ENCODE results near the gene TFCP2.
"Not testable (repeated sequence)": the region's sequence is repeated elsewhere in the genome, so short reads cannot be mapped to it uniquely, and the experiment has no call there.

TFCP2 gene

GRCh38 chr12:51098611-51099010 lies 74.3 kb downstream of the TFCP2 start:
- no peaks in the 10 kb centered on the region for H3K27me3 Mint-ChIP-seq (ENCODE audit: low read depth)

GRCh38 chr12:51090705-51091229 lies 82.2 kb downstream of the TFCP2 start:
- H3K4me1 Mint-ChIP-seq (ENCODE audit: low read depth), result peaks cover 8% of the 10 kb centered on the region
- H3K9me3 Mint-ChIP-seq, result no peaks in the 10 kb centered on the region
- no peaks in the 10 kb centered on the region for H3K27me3 Mint-ChIP-seq (ENCODE audit: low read depth)
- no peak overlapping the region for H3K4me3 Mint-ChIP-seq
- no peak overlapping the region for H3K27ac Mint-ChIP-seq
- peaks cover 27% of the 10 kb centered on the region for H3K36me3 Mint-ChIP-seq (ENCODE audit: low read depth)

More at GRCh38 chr12:51098611-51099010, 74.3 kb downstream of the TFCP2 start:
- no peak overlapping the region for H3K27ac Mint-ChIP-seq
- H3K9me3 Mint-ChIP-seq, result no peaks in the 10 kb centered on the region
- H3K4me1 Mint-ChIP-seq (ENCODE audit: low read depth), result no peaks in the 10 kb centered on the region
- peaks cover 56% of the 10 kb centered on the region for H3K36me3 Mint-ChIP-seq (ENCODE audit: low read depth)
- no peak overlapping the region for H3K4me3 Mint-ChIP-seq

DNA sequence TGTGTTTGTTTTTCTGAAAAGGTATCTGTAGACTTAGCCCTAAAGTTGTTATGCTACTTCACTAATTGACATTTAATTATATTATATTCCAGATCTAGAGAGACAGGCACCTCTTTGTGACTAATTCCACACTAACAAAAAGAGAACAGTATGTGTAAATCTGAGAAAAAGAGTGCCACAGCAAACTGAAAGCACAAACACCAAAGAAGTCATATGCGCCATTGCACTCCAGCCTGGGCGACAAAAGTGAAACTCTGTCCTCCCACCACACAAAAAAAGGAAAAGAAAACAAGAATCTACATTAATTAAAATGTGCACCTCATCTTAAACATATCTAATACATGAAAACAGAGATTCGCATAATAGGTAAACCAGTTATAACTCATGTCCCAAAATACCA lies 85.1 kb downstream of the TFCP2 start:
- Mint-ChIP-seq H3K9me3 (no peaks in the 10 kb centered on the region), H3K4me3 (no peak overlapping the region), H3K36me3 (ENCODE audit: low read depth) (peaks cover 11% of the 10 kb centered on the region), H3K27ac (peak overlapping the region; percentile 52), H3K4me1 (ENCODE audit: low read depth) (peaks cover 11% of the 10 kb centered on the region), H3K27me3 (ENCODE audit: low read depth) (no peaks in the 10 kb centered on the region)

- no peaks in the 10 kb centered on the region for H3K27me3 Mint-ChIP-seq (ENCODE audit: low read depth)
- peaks cover 11% of the 10 kb centered on the region for H3K36me3 Mint-ChIP-seq (ENCODE audit: low read depth)
- no peaks in the 10 kb centered on the region for H3K9me3 Mint-ChIP-seq
- no peak overlapping the region for H3K4me3 Mint-ChIP-seq
- H3K27ac Mint-ChIP-seq, result no peak overlapping the region
- H3K4me1 Mint-ChIP-seq (ENCODE audit: low read depth), result peaks cover 20% of the 10 kb centered on the region
Measured at GRCh38 chr12:51086933-51087332, 86.0 kb downstream of the TFCP2 start.

- H3K9me3 Mint-ChIP-seq, result no peaks in the 10 kb centered on the region
Measured at GRCh38 chr12:51085757-51086156, 87.2 kb downstream of the TFCP2 start.

DNA sequence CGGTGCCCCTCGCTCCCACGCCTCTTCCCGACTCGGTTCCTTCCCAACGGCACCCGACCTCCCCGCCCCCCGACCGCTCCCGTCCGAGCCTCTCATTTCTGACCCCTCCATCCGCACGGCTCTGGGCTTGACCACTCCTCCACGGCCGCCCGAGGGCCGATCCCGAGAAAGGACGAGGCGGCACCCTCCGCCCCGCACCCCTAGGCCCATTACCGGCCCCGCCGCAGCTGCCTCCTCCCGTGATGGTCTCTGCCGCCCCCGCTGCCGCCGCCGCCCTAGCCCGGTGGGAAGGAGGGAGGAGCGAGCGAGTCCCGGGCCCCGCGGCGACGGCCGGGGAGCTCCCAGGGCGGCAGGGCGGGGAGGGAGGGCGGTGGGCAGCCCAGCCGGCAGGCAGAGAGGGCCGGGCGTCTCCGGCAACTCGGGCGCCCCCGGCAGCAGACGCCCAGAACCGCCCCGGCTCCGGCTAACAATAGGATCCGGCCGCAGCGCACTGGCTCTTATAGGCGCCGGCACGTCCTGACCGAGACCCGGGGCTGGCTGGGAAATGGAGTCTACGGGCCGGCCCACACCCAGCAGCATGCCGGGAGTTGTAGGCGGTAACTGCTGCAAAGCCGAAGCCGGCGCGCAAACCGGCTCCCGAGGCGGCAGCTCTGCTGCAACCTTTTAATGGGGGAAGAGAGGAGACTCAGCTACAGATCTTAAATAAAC lies 89.7 kb downstream of the TFCP2 start, which contains the start of gene CSRNP2:
Gene CSRNP2, minus strand, starts transcription at position 471 of the 708 bp plus-strand sequence. CDS start 7,035 bp downstream, outside the sequence.
- Mint-ChIP-seq H3K27ac (peak within 1 kb of the TSS; percentile 86), H3K9me3 (no peaks in the 10 kb centered on the region), H3K4me1 (ENCODE audit: low read depth) (peaks cover 16% of the 10 kb centered on the region), H3K4me3 (peak within 1 kb of the TSS; percentile 97), H3K27me3 (ENCODE audit: low read depth) (no peaks in the 10 kb centered on the region), H3K36me3 (ENCODE audit: low read depth) (peaks cover 10% of the 10 kb centered on the region)

More at GRCh38 chr12:51085757-51086156, 87.2 kb downstream of the TFCP2 start:
- Mint-ChIP-seq H3K36me3 (ENCODE audit: low read depth) (peaks cover 8% of the 10 kb centered on the region), H3K4me1 (ENCODE audit: low read depth) (peaks cover 20% of the 10 kb centered on the region), H3K4me3 (no peak overlapping the region), H3K27ac (no peak overlapping the region), H3K27me3 (ENCODE audit: low read depth) (no peaks in the 10 kb centered on the region)

- Mint-ChIP-seq H3K27me3 (ENCODE audit: low read depth) (no peaks in the 10 kb centered on the region), H3K4me1 (ENCODE audit: low read depth) (peaks cover 17% of the 10 kb centered on the region), H3K4me3 (peak overlapping the region; percentile 97), H3K36me3 (ENCODE audit: low read depth) (peaks cover 8% of the 10 kb centered on the region), H3K27ac (peak overlapping the region; percentile 86), H3K9me3 (no peaks in the 10 kb centered on the region)
Measured at GRCh38 chr12:51082561-51083125, 90.3 kb downstream of the TFCP2 start.

- Mint-ChIP-seq H3K27ac (peak overlapping the region; percentile 43), H3K9me3 (no peaks in the 10 kb centered on the region), H3K36me3 (ENCODE audit: low read depth) (peaks cover 8% of the 10 kb centered on the region), H3K4me1 (ENCODE audit: low read depth) (peaks cover 21% of the 10 kb centered on the region), H3K4me3 (no peak overlapping the region), H3K27me3 (ENCODE audit: low read depth) (no peaks in the 10 kb centered on the region)
Measured at GRCh38 chr12:51081421-51081820, 91.5 kb downstream of the TFCP2 start.

GRCh38 chr12:51080136-51080535 lies 92.8 kb downstream of the TFCP2 start:
- peaks cover 4% of the 10 kb centered on the region for H3K36me3 Mint-ChIP-seq (ENCODE audit: low read depth)
- no peaks in the 10 kb centered on the region for H3K9me3 Mint-ChIP-seq
- no peaks in the 10 kb centered on the region for H3K27me3 Mint-ChIP-seq (ENCODE audit: low read depth)
- H3K4me1 Mint-ChIP-seq (ENCODE audit: low read depth), result peaks cover 27% of the 10 kb centered on the region
- H3K4me3 Mint-ChIP-seq, result no peak overlapping the region
- no peak overlapping the region for H3K27ac Mint-ChIP-seq

- peaks cover 27% of the 10 kb centered on the region for H3K4me1 Mint-ChIP-seq (ENCODE audit: low read depth)
- not testable (repeated sequence) for H3K4me3 Mint-ChIP-seq
Measured at GRCh38 chr12:51078866-51079265, 94.1 kb downstream of the TFCP2 start.

GRCh38 chr12:51078346-51078745 lies 94.6 kb downstream of the TFCP2 start:
- Mint-ChIP-seq H3K36me3 (ENCODE audit: low read depth) (peaks cover 10% of the 10 kb centered on the region), H3K4me1 (ENCODE audit: low read depth) (peaks cover 24% of the 10 kb centered on the region)
- H3K27me3 Mint-ChIP-seq (ENCODE audit: low read depth); H3K9me3 Mint-ChIP-seq; H3K4me3 Mint-ChIP-seq; H3K27ac Mint-ChIP-seq: not testable (repeated sequence)

More at GRCh38 chr12:51078866-51079265, 94.1 kb downstream of the TFCP2 start:
- not testable (repeated sequence) for H3K36me3 Mint-ChIP-seq (ENCODE audit: low read depth); H3K27me3 Mint-ChIP-seq (ENCODE audit: low read depth); H3K27ac Mint-ChIP-seq; H3K9me3 Mint-ChIP-seq

DNA sequence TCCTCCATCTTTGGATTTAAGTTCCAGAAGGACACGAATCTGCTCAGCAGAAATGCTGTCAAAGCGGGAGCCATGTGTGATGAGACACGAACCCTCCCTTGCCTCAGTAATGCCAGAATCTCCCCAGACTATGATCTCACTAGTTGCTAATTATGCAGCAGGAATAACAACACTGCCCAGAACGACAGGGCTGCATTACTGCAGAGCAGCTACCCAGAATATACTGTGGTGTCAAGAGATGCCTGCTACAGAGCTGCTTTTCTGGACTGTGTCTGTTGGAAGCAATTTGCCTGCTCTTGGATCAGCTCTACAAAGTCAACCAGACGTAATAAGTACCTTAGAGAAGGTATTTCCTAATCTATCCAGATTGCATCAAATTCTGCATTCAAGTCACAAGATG lies 95.0 kb downstream of the TFCP2 start:
- Mint-ChIP-seq H3K27me3 (ENCODE audit: low read depth) (no peaks in the 10 kb centered on the region), H3K27ac (no peak overlapping the region), H3K9me3 (no peaks in the 10 kb centered on the region), H3K4me1 (ENCODE audit: low read depth) (peaks cover 24% of the 10 kb centered on the region), H3K36me3 (ENCODE audit: low read depth) (peaks cover 10% of the 10 kb centered on the region), H3K4me3 (no peak overlapping the region)

DNA sequence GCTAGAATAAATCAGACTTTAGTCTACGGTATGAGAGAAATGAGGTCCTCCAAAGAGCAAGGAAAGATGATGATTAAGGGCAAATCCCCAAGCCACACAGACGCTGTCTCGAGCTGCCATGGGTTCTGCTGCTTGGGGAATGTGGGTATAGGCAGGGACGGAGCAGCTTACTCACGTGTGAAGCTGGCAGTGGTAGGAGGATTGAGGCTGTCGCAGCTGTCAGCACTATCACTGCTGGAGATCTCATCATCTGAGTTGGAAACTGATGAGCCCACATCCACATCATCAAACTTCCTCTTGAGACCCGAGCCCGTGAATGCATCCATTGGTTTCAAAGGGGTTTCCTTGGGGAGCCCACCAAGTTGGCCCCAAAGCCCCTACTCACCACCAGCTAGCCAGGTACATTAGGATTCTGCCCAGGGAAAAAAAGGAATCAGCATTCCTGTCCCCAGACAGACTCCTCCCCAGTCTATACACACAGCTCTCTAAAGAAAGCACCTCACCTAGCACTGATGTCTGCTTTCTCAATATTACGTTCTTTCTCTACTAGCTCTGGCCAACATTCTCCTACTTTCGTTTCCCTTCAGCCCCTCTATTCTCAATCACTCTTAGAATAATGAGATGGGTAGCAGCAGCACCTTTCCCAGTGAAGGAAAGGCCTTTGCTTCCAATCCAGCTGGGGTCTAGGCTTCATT lies 96.6 kb downstream of the TFCP2 start:
- peaks cover 14% of the 10 kb centered on the region for H3K4me1 Mint-ChIP-seq (ENCODE audit: low read depth)
- no peaks in the 10 kb centered on the region for H3K27me3 Mint-ChIP-seq (ENCODE audit: low read depth)
- H3K9me3 Mint-ChIP-seq, result no peaks in the 10 kb centered on the region
- peaks cover 10% of the 10 kb centered on the region for H3K36me3 Mint-ChIP-seq (ENCODE audit: low read depth)
- no peak overlapping the region for H3K4me3 Mint-ChIP-seq
- H3K27ac Mint-ChIP-seq, result peak overlapping the region; percentile 8

GRCh38 chr12:51075390-51075789 lies 97.5 kb downstream of the TFCP2 start:
- Mint-ChIP-seq H3K36me3 (ENCODE audit: low read depth) (peaks cover 11% of the 10 kb centered on the region), H3K27ac (no peak overlapping the region), H3K9me3 (no peaks in the 10 kb centered on the region), H3K4me3 (no peak overlapping the region), H3K4me1 (ENCODE audit: low read depth) (peaks cover 14% of the 10 kb centered on the region), H3K27me3 (ENCODE audit: low read depth) (no peaks in the 10 kb centered on the region)

Measured in T-helper 1 cell treated with Interleukin-12 subunit alpha and Interleukin-12 subunit beta and Interleukin-4 antibody, amounts not matched to agents 30 μg/mL and 1 μg/mL, for 36 hours (primary cell).